ENCODE data around the gene SCGB1D2.

The SCGB1D2 gene

DNA sequence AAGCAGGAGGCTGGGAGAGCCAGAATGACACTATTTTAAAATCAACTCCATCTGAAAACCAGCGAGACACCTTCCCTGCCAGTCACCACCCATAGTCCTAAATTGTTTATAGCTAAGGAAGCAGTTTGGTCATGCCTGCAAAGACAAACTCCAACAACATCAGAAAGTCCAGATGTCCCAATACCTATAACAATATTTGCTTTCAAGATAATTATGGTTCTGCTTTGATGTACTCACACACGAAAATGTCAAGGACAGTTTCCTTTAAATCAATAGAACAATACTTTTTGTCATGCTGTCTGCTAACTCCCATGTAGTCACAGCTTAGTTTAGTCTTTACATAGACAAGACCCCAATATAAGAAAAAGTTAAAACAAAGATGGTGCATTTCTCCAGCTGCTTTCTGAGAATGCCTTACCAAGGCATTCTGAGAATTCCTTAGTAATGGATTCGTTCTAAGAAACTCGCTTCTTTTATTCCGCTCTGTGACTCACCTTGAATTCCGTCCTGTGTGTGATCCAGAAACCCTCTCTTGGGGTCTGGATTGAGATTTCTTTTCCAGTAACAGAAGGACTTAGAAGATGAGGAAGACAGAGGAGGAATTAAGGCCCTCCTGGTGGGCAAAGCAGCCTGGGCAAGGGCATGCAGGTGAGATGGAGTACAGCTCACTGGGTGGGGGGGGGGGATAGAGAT lies 18.4 kb downstream of the SCGB1D2 start:
- no peak for DNase-seq (ENCODE audit: low read depth, low spot score)

DNA sequence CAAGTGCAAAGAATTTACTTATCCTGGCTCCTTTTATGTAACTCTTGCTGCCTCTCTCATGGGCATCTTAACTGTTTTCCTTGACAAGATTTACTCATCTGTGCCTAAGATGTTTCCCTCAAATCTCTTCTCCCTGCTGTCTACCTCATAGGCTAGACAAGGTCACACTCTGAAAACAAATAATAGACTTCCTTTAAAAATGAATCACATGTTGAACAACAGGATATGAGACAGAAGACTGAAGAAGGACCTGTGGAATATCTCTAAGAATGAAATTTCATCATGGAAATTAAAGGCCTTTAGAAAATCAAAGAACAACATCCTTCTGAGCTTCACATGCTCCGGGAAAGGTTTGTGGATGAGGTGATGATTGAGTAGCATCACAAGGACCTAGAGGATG lies 22.0 kb downstream of the SCGB1D2 start:
- DNase-seq (ENCODE audit: low read depth, low spot score), result no peak

DNA sequence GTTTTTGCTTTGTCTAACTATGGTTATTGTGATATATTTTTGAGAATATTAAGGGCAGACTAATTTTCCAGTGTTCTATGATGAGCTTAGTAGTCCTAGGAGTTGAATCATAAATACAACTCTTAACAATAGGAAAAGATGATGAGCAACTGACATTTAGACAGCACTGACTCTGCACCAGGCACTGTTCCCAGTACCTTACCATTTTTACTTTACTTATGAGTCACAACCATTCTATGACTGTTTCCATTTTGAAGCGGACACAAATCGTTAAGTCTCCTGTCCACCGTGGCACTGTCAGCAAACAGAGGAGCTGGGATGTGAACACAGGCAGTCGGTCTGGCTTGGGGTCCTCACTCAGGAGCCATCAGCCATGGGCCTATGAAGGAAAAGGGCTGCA lies 24.5 kb downstream of the SCGB1D2 start:
- no peak for DNase-seq (ENCODE audit: low read depth, low spot score)

DNA sequence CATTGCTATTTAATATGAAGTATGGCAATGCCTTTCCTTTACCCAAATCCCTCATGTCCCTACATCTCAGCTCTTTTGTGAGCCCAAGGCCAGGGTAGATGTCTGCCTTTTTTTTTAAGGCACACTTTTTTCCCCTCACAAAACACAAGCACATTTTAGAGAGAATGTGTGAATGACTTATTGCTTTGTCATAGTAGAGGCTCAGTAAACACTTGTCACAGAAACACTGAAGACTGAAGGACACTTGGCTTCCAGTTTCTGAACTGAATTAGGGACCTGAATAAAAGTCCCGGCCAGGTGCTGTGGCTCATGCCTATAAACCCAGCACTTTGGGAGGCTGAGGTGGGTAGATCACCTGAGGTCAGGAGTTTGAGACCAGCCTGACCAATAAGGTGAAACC lies 25.0 kb downstream of the SCGB1D2 start:
- no peak for DNase-seq (ENCODE audit: low read depth, low spot score)

DNA sequence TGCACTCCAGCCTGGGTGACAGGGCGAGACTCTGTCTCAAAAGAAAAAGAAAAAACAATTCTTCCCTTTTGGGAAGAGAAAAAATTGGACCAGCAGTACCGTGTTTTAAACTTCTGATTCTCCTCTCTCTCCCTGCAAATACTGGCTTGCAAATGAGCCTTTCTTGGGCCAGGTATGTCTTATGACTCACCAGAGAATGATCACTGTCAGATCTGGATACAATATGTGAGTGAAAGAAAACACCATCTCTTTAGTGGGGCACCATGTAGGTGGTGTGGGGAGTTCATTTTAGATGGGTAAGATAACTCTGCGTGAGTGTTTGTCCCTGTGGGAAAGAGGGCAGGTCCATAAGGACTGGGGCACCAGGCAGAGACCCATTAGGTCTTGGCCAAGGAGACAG lies 25.5 kb downstream of the SCGB1D2 start:
- no peak for DNase-seq (ENCODE audit: low read depth, low spot score)

DNA sequence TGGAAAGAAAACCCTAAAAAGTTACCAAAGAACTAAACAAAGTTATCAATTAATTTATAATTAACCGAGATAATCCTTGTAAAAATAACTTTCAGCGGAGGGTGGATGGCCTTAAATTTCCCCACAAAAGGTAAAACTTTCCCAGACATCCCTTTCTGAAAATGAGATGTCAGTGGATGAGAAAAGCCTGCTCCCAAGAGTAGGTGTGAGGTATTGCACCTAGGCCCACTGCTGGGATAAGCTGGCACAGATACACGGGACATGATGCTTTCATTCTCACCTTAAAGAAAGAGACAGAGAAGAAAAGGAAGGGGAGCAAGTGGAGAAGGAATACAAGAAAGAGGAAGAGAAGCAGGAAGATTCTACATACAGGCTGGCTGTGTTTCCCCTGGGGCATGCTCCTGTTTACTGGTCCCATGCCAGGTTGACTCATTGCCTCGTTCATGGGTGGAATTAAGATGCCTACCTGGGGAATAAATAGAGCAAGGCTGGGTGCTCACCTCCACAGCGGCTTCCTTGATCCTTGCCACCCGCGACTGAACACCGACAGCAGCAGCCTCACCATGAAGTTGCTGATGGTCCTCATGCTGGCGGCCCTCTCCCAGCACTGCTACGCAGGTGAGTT lies 27.7 kb downstream of the SCGB1D2 start, which contains the start of gene SCGB2A2:
TSS of gene SCGB2A2 (plus strand) at position 505 of the 625 bp plus-strand sequence. CDS start at position 564, 59 bp downstream.
- no peak for DNase-seq (ENCODE audit: low read depth, low spot score)

DNA sequence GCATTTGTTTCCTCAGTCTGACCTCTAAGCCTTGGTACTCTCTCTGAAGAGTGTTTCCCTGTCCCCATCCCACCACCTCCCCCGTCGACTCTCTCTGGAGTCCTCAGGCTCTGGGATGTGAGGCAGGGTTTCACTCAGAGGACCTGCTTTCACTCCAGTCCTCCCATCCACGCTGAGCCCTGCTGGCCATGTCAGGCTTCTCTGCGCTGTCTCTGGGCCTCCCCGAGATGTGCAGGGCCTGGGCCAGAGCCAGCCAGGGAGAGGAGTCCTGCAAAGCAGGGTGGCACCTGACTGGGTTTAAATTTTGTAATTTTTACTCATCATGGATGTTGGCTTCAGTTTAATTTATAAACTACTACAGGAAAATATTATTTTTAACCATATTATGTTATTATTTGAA lies 31.2 kb downstream of the SCGB1D2 start:
- no peak for DNase-seq (ENCODE audit: low read depth, low spot score)

DNA sequence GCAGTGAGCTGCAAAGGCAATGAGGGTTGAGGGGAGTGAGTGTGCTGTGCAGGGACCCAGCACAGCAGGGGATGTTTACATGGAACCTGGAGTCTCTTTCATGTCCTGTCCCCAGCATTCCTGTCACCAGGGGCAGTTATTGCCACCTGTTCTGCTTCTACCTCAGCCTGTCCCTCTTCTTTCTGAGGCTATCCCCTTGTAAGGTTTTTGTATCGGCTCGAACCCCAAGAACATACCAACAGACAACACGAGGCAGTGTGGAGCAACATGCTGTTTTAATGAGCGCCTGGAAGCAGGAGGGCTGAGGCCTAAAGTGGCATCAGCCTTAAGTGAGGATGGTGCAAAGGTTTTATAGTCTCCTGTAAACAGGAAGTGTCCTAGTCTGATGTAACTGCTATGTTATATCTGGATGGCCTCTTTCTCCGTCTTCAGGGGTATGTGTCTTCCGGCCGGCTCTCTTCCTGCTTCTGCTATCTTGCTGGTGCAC lies 31.8 kb downstream of the SCGB1D2 start:
- DNase-seq (ENCODE audit: low read depth, low spot score), result no peak

DNA sequence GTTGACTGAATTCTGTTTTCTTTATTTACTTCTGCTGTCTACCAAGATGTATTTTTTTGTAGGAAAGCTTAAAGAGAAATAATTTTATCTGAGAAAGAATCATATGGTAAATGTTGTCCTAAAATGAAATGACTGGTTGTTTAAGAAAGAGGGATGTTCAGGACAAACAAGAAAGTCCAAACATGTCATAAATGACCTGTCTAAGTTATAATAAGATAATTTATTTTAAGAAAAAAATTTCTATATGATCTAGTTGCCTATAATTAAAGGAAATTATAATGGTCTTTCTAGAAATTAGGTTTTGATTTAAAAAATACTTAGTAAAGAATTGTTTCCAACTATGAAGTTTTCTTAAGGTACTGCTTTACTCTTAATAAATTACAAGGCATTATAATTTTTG lies 38.4 kb downstream of the SCGB1D2 start:
- DNase-seq (ENCODE audit: low read depth, low spot score), result no peak

Data from activated naive CD8-positive, alpha-beta T cell treated with anti-CD3 and anti-CD28 coated beads, Interleukin-2, amount 50 U/mL, for 16 hours (primary cell).